Small intestine (tissue), 7 donors: ENCODE data around the gene CST1. TPM values are rescaled to one million over a fixed set of nuclear protein-coding genes. Genes with fewer than 3 reads are reported as not detected.
"Not testable (repeated sequence)": the region's sequence is repeated elsewhere in the genome, so short reads cannot be mapped to it uniquely, and the experiment has no call there.

Source experiments
- DNase-seq, 2 donors: peaks; one replicate each; pipeline versions ENCODE4 v3.0.0 to v3.0.0-alpha.2; 2013
- FAIRE-seq: peaks from 2 replicates; lab custom pipeline; 2012; peaks lifted over from hg19 to GRCh38; lab: Jason Lieb, UNC
- H3K27ac ChIP-seq, 3 donors: one replicate each; pipeline ENCODE4 v1.5.1; 2013; ENCODE audit warnings: low read length in 2 of 3, mild to moderate bottlenecking in 2 of 3, control low read depth in 1 of 3, inconsistent platforms in 1 of 3, low read depth in 1 of 3, moderate library complexity in 1 of 3
- H3K27me3 ChIP-seq, 3 donors: one replicate each; pipeline ENCODE4 v1.6.1; 2013; ENCODE audit warnings: low read length in 3 of 3, inconsistent platforms in 1 of 3; ENCODE audit not compliant: control insufficient read depth in 3 of 3, insufficient read depth in 3 of 3
- H3K36me3 ChIP-seq, 3 donors: one replicate each; pipeline ENCODE4 v1.6.1; 2013; ENCODE audit warnings: low read length in 3 of 3, inconsistent platforms in 1 of 3, low read depth in 1 of 3, mild to moderate bottlenecking in 1 of 3, moderate library complexity in 1 of 3; ENCODE audit not compliant: control insufficient read depth in 3 of 3, insufficient read depth in 2 of 3
- H3K4me1 ChIP-seq, 3 donors: one replicate each; pipeline ENCODE4 v1.6.1; 2013; ENCODE audit warnings: low read length in 2 of 3, inconsistent platforms in 1 of 3, low read depth in 1 of 3, mild to moderate bottlenecking in 1 of 3, moderate library complexity in 1 of 3; ENCODE audit not compliant: control insufficient read depth in 3 of 3, insufficient read depth in 2 of 3
- H3K4me3 ChIP-seq, 3 donors: one replicate each; pipeline ENCODE4 v1.5.1; 2013; ENCODE audit warnings: low read length in 3 of 3, control low read depth in 1 of 3, inconsistent platforms in 1 of 3, low read depth in 1 of 3, mild to moderate bottlenecking in 1 of 3, moderate library complexity in 1 of 3
- H3K9me3 ChIP-seq, 2 donors: one replicate each; pipeline ENCODE4 v1.6.1; 2013; ENCODE audit warnings: low read depth in 1 of 2, low read length in 1 of 2; ENCODE audit not compliant: control insufficient read depth in 2 of 2, insufficient read depth in 1 of 2
- WGBS, 3 donors: extraction: QIAGEN DNeasy Blood & Tissue Kit; methylation state at CpG; one replicate each; pipeline ENCODE4 v1.1.7; 2013; 5-methylcytosine and 5-hydroxymethylcytosine counted together
- polyA plus RNA-seq, 4 donors: library from polyadenylated mRNA; stranded (reverse) in 3 of 4; unstranded in 1 of 4; fragments of 200-250 nt in 3 of 4; fragments of 120-200 nt in 1 of 4; gene quantifications; one replicate each; pipeline versions ENCODE4 v1.2.1 to v1.2.3, GENCODE V29; 2013
- donor health status: healthy with polysubstance abuse.
- donor health status: control.
- donor health status: control.
- donor health status: Bipolar disorder and iron deficiency.
- donor health status: healthy.

Gene CST1
- polyA plus RNA-seq, 4 donors = not detected

- not testable (repeated sequence) for H3K9me3 ChIP-seq, H3K4me1 ChIP-seq, FAIRE-seq, H3K27ac ChIP-seq, H3K4me3 ChIP-seq, H3K36me3 ChIP-seq, H3K27me3 ChIP-seq, DNase-seq
These were observed 39.0 kb downstream of the CST1 start for GRCh38 chr20:23711778-23712177.

- FAIRE-seq (no peak), DNase-seq (no peak)
- no peaks in the 10 kb centered on the region for H3K27me3 ChIP-seq
- H3K4me3 ChIP-seq = no peak overlapping the region
- no peaks in the 10 kb centered on the region for H3K4me1 ChIP-seq
- H3K9me3 ChIP-seq = no peaks in the 10 kb centered on the region
- WGBS, 3 donors = 88 to 93% (median 92%) methylated on average over 4 of the region's 4 CpGs
- no peaks in the 10 kb centered on the region for H3K36me3 ChIP-seq
- H3K27ac ChIP-seq = no peak overlapping the region
These were observed 40.0 kb downstream of the CST1 start for GRCh38 chr20:23710771-23711170.

- Histone ChIP-seq H3K4me3 (no peak overlapping the region), H3K4me1 (no peaks in the 10 kb centered on the region), H3K27me3 (no peaks in the 10 kb centered on the region), H3K27ac (no peak overlapping the region), H3K36me3 (no peaks in the 10 kb centered on the region), H3K9me3 (no peaks in the 10 kb centered on the region)
- FAIRE-seq (peak; percentile 65), DNase-seq (no peak)
- WGBS, 3 donors = 91% methylated on average over 1 of the region's 1 CpG
These were observed 44.8 kb downstream of the CST1 start for GRCh38 chr20:23705895-23706294.

GRCh38 chr20:23702021-23702420 is 48.7 kb downstream of the CST1 start:
- Histone ChIP-seq H3K4me1 (no peaks in the 10 kb centered on the region), H3K27me3 (no peaks in the 10 kb centered on the region), H3K36me3 (no peaks in the 10 kb centered on the region), H3K9me3 (no peaks in the 10 kb centered on the region), H3K27ac (no peak overlapping the region), H3K4me3 (no peak overlapping the region)
- FAIRE-seq = no peak
- 81 to 85% (median 84%) methylated on average over 4 of the region's 4 CpGs for WGBS, 3 donors
- no peak for DNase-seq

GRCh38 chr20:23700931-23701330 is 49.8 kb downstream of the CST1 start:
- FAIRE-seq (no peak), DNase-seq (no peak)
- Histone ChIP-seq H3K27ac (no peak overlapping the region), H3K4me1 (no peaks in the 10 kb centered on the region), H3K4me3 (no peak overlapping the region), H3K9me3 (no peaks in the 10 kb centered on the region), H3K36me3 (no peaks in the 10 kb centered on the region), H3K27me3 (no peaks in the 10 kb centered on the region)
- WGBS, 3 donors = 57 to 82% (median 59%) methylated on average over 3 of the region's 3 CpGs

- FAIRE-seq = no peak
- WGBS, 3 donors = 26 to 55% (median 41%) methylated on average over 1 of the region's 1 CpG
- Histone ChIP-seq H3K4me1 (no peaks in the 10 kb centered on the region), H3K4me3 (no peak overlapping the region), H3K27ac (no peak overlapping the region), H3K27me3 (no peaks in the 10 kb centered on the region), H3K36me3 (no peaks in the 10 kb centered on the region), H3K9me3 (no peaks in the 10 kb centered on the region)
- no peak for DNase-seq
These were observed 52.8 kb downstream of the CST1 start for GRCh38 chr20:23697947-23698346.

Other genes with a start within 250 kb of the CST1 start
- not detected for gene CST9L, start 182.5 kb downstream of the CST1 start, polyA plus RNA-seq
- not detected for gene CST9, start 145.0 kb downstream of the CST1 start, polyA plus RNA-seq
- 100 to 1,000 TPM; 443 to 907 (median 470) TPM for gene CST3, start 113.0 kb downstream of the CST1 start, polyA plus RNA-seq
- not detected for gene CST4, start 61.9 kb downstream of the CST1 start, polyA plus RNA-seq
- under 1 TPM in 1 of 4 donors, not detected in 3; 0.31 TPM for gene CST2, start 75.8 kb upstream of the CST1 start, polyA plus RNA-seq
- gene CST5, start 128.8 kb upstream of the CST1 start, polyA plus RNA-seq = under 1 TPM in 1 of 4 donors, not detected in 3; 0.16 TPM
- gene GGTLC1, start 237.8 kb upstream of the CST1 start, polyA plus RNA-seq = under 1 TPM in 1 of 4 donors, not detected in 3; 0.19 TPM